RPMI7951 (cell line): Measurements from ENCODE around the gene HRNR. TPM values are rescaled to one million over a fixed set of nuclear protein-coding genes. Genes with fewer than 3 reads are reported as not detected.
A peak's percentile ranks its signal among the peaks of the same experiment; 100 is the strongest.

Experiments
- DNase-seq: peaks from one replicate; pipeline ENCODE4 v3.0.0-alpha.2; 2012; ENCODE audit warnings: low read depth
- total RNA-seq: library from RNA; depleted of rRNA; stranded (reverse); fragments of >200 nt; shearing (Covaris generic); gene quantifications from 2 replicates; pipeline ENCODE4 v1.2.3, GENCODE V29; 2014

The HRNR gene
- total RNA-seq, 1 experiment from 2014 or later: under 0.01 TPM

- DNase-seq: peak; percentile 71
Observed at GRCh38 chr1:152189657-152190442, 34.1 kb downstream of the HRNR start.

- DNase-seq: peak; percentile 64
Observed at GRCh38 chr1:152188673-152189591, 35.1 kb downstream of the HRNR start.

- DNase-seq: no peak
Observed at GRCh38 chr1:152186556-152187285, 37.3 kb downstream of the HRNR start.

- peak; percentile 80 for DNase-seq
Observed at GRCh38 chr1:152185544-152186391, 38.2 kb downstream of the HRNR start.

- peak; percentile 86 for DNase-seq
Observed at GRCh38 chr1:152182944-152183361, 41.0 kb downstream of the HRNR start.

GRCh38 chr1:152182431-152182830 lies 41.6 kb downstream of the HRNR start:
- peak; percentile 26 for DNase-seq

GRCh38 chr1:152179566-152179965 lies 44.4 kb downstream of the HRNR start:
- DNase-seq: peak; percentile 23

GRCh38 chr1:152170287-152170905 lies 53.6 kb downstream of the HRNR start:
- DNase-seq: no peak

GRCh38 chr1:152169366-152170025 lies 54.5 kb downstream of the HRNR start:
- no peak for DNase-seq

- DNase-seq: no peak
Observed at GRCh38 chr1:152168535-152168868, 55.5 kb downstream of the HRNR start.

- peak; percentile 91 for DNase-seq
Observed at GRCh38 chr1:152167835-152168534, 56.0 kb downstream of the HRNR start.

GRCh38 chr1:152166966-152167365 lies 57.0 kb downstream of the HRNR start:
- DNase-seq: no peak

GRCh38 chr1:152165286-152166077 lies 58.5 kb downstream of the HRNR start:
- no peak for DNase-seq

- DNase-seq: no peak
Observed at GRCh38 chr1:152164517-152165136, 59.4 kb downstream of the HRNR start.

GRCh38 chr1:152162792-152163463 lies 61.1 kb downstream of the HRNR start:
- DNase-seq: peak; percentile 75
